Kasumi-1 (cell line): ENCODE measurements around the gene HSPA12B.

ENCODE experiments used
- DNase-seq, 2 experiments: peaks; one replicate each; lab custom pipeline; 2025; lab: John Stamatoyannopoulos, UW

HSPA12B gene

GRCh38 chr20:3766422-3767109 is 34.1 kb downstream of the HSPA12B start:
- no peak for DNase-seq

GRCh38 chr20:3767110-3767426 is 34.6 kb downstream of the HSPA12B start:
- DNase-seq: no peak

GRCh38 chr20:3767427-3768341 is 35.2 kb downstream of the HSPA12B start, which contains the start of gene ADISSP:
TSS of gene ADISSP (minus strand) at chr20:3767753. CDS start at chr20:3760100, 7,653 bp downstream.
- peak; percentile 97 to 98 for DNase-seq

- DNase-seq: peak; percentile 93
Measured at GRCh38 chr20:3768342-3769130, 36.1 kb downstream of the HSPA12B start.

GRCh38 chr20:3771552-3772058 is 39.1 kb downstream of the HSPA12B start:
- no peak for DNase-seq

- DNase-seq: no peak
Measured at GRCh38 chr20:3775457-3776108, 43.1 kb downstream of the HSPA12B start.

GRCh38 chr20:3777381-3777715 is 44.9 kb downstream of the HSPA12B start:
- no peak for DNase-seq

GRCh38 chr20:3777716-3778629 is 45.5 kb downstream of the HSPA12B start:
- peak; percentile 54 to 58 for DNase-seq

GRCh38 chr20:3778976-3779375 is 46.5 kb downstream of the HSPA12B start:
- DNase-seq: no peak

GRCh38 chr20:3781153-3781910 is 48.8 kb downstream of the HSPA12B start, which contains the start of gene SPEF1:
TSS of gene SPEF1 (minus strand) at chr20:3781448. CDS start at chr20:3781287, 161 bp downstream.
- DNase-seq: peak; percentile 92 to 97

GRCh38 chr20:3782597-3782996 is 50.1 kb downstream of the HSPA12B start:
- DNase-seq: no peak

GRCh38 chr20:3783068-3783489 is 50.6 kb downstream of the HSPA12B start:
- no peak for DNase-seq

GRCh38 chr20:3783511-3784195 is 51.2 kb downstream of the HSPA12B start:
- no peak for DNase-seq

- no peak for DNase-seq
Measured at GRCh38 chr20:3784216-3784853, 51.9 kb downstream of the HSPA12B start.

- no peak for DNase-seq
Measured at GRCh38 chr20:3784863-3785239, 52.4 kb downstream of the HSPA12B start.

- DNase-seq: no peak
Measured at GRCh38 chr20:3785240-3786125, 53.0 kb downstream of the HSPA12B start.

GRCh38 chr20:3786126-3786484 is 53.6 kb downstream of the HSPA12B start:
- peak; percentile 21 to 42 for DNase-seq
